H1 (cell line): ENCODE results near the gene FIZ1.
A peak's percentile ranks its signal among the peaks of the same experiment; 100 is the strongest.

Experiments used
- ATF3 ChIP-seq: IDR thresholded peaks from 2 replicates; pipeline ENCODE4 v1.6.1; 2011; ENCODE audit warnings: low read depth, mild to moderate bottlenecking, low read length; ENCODE audit not compliant: insufficient read depth
- CEBPB ChIP-seq: IDR thresholded peaks from 2 replicates; pipeline ENCODE4 v1.6.1; 2012; ENCODE audit warnings: low read depth, low read length
- CHD1 ChIP-seq: IDR thresholded peaks from 2 replicates; pipeline ENCODE4 v1.6.1; 2012; ENCODE audit warnings: low read depth, low read length, improper control_type of control experiment
- CTCF ChIP-seq, 3 experiments: IDR thresholded peaks; 1 replicate in 2 of 3; 2 replicates in 1 of 3; pipeline versions ENCODE4 v1.5.1 to v1.6.1; 2011; ENCODE audit warnings: low read length in 3 of 3, mild to moderate bottlenecking in 3 of 3, inconsistent platforms in 2 of 3, low read depth in 1 of 3, moderate library complexity in 1 of 3; ENCODE audit not compliant: insufficient read depth in 1 of 3; ENCODE audit errors: control extremely low read depth in 1 of 3
- EGR1 ChIP-seq: IDR thresholded peaks from 2 replicates; pipeline ENCODE4 v1.6.1; 2011; ENCODE audit warnings: low read depth, low read length, borderline replicate concordance
- EP300 ChIP-seq, 2 experiments: IDR thresholded peaks; 1 replicate in 1 of 2; 2 replicates in 1 of 2; pipeline ENCODE4 v1.6.1; 2011 to 2012; ENCODE audit warnings: low read depth in 2 of 2, low read length in 2 of 2, mild to moderate bottlenecking in 2 of 2, borderline replicate concordance in 1 of 2, inconsistent platforms in 1 of 2, moderate library complexity in 1 of 2
- POLR2A ChIP-seq, 2 experiments: IDR thresholded peaks; 1 replicate in 1 of 2; 2 replicates in 1 of 2; pipeline ENCODE4 v1.6.1; 2011; ENCODE audit warnings: low read depth in 2 of 2, low read length in 2 of 2, mild to moderate bottlenecking in 2 of 2; ENCODE audit errors: control extremely low read depth in 1 of 2
- POLR2AphosphoS5 ChIP-seq: IDR thresholded peaks from 2 replicates; pipeline ENCODE4 v1.6.1; 2011; ENCODE audit warnings: low read depth, low read length
- RAD21 ChIP-seq, 2 experiments: IDR thresholded peaks in 1 of 2; conservative IDR thresholded peaks in 1 of 2; 2 replicates each; pipeline ENCODE4 v1.6.1; 2011; ENCODE audit warnings: low read depth in 2 of 2, low read length in 2 of 2, improper control_type of control experiment in 1 of 2, inconsistent platforms in 1 of 2, mild to moderate bottlenecking in 1 of 2, moderate library complexity in 1 of 2
- SIN3A ChIP-seq, 2 experiments: IDR thresholded peaks in 1 of 2; conservative IDR thresholded peaks in 1 of 2; 2 replicates each; pipeline ENCODE4 v1.6.1; 2011 to 2012; ENCODE audit warnings: low read length in 2 of 2, improper control_type of control experiment in 1 of 2, low read depth in 1 of 2, mild to moderate bottlenecking in 1 of 2
- TAF1 ChIP-seq: IDR thresholded peaks from 2 replicates; pipeline ENCODE4 v1.6.1; 2011; ENCODE audit warnings: mild to moderate bottlenecking, low read depth, low read length
- TBP ChIP-seq: IDR thresholded peaks from 2 replicates; pipeline ENCODE4 v1.6.1; 2011; ENCODE audit warnings: low read depth, low read length, improper control_type of control experiment
- USF2 ChIP-seq: IDR thresholded peaks from 2 replicates; pipeline ENCODE4 v1.6.1; 2011; ENCODE audit warnings: low read length, improper control_type of control experiment

GRCh38 chr19:55646889-55647731 lies 47.8 kb upstream of the FIZ1 start:
- TF ChIP-seq CTCF (IDR thresholded peaks at IDR 0.05; ENCODE audit: control extremely low read depth in 1 of 3, insufficient read depth in 1 of 3, low read depth in 1 of 3, low read length in 3 of 3) (no peak), EGR1 (no peak), ATF3 (no peak), POLR2A (IDR thresholded peaks at IDR 0.05; ENCODE audit: control extremely low read depth in 1 of 2, low read depth in 2 of 2, low read length in 2 of 2) (no peak), SIN3A (conservative IDR thresholded peaks at IDR 0.05 in 1 of 2, IDR thresholded peaks at IDR 0.05 in 1 of 2; ENCODE audit: low read depth in 1 of 2, low read length in 2 of 2) (no peak), EP300 (IDR thresholded peaks at IDR 0.05; ENCODE audit: borderline replicate concordance in 1 of 2, low read depth in 2 of 2, low read length in 2 of 2) (no peak), RAD21 (IDR thresholded peaks at IDR 0.05 in 1 of 2, conservative IDR thresholded peaks at IDR 0.05 in 1 of 2; ENCODE audit: low read depth in 2 of 2, low read length in 2 of 2) (no peak), CEBPB (no peak), POLR2AphosphoS5 (peak; percentile 29; the same call in 1 of the 2 replicates), TBP (no peak), USF2 (no peak), TAF1 (no peak), CHD1 (no peak)
